ENCODE measurements around the gene FAXC.
"Not testable (repeated sequence)": the region's sequence is repeated elsewhere in the genome, so short reads cannot be mapped to it uniquely, and the experiment has no call there.

Gene FAXC

GRCh38 chr6:99338188-99338587, 11.3 kb downstream of the FAXC start:
- DNase-seq = no peak

GRCh38 chr6:99335298-99335697, 14.2 kb downstream of the FAXC start:
- DNase-seq = not testable (repeated sequence)

- DNase-seq = no peak
These were observed 14.8 kb downstream of the FAXC start for GRCh38 chr6:99334526-99335127.

GRCh38 chr6:99333068-99333467, 16.4 kb downstream of the FAXC start:
- no peak for DNase-seq

- no peak for DNase-seq
These were observed 17.9 kb downstream of the FAXC start for GRCh38 chr6:99331531-99331930.

- DNase-seq = peak; percentile 50
These were observed 19.3 kb downstream of the FAXC start for GRCh38 chr6:99330159-99330558.

- no peak for DNase-seq
These were observed 24.5 kb downstream of the FAXC start for GRCh38 chr6:99324996-99325395.

GRCh38 chr6:99318566-99318965, 30.9 kb downstream of the FAXC start:
- DNase-seq = no peak

GRCh38 chr6:99312354-99312753, 37.1 kb downstream of the FAXC start:
- no peak for DNase-seq

GRCh38 chr6:99310553-99310952, 38.9 kb downstream of the FAXC start:
- no peak for DNase-seq

- DNase-seq = no peak
These were observed 39.9 kb downstream of the FAXC start for GRCh38 chr6:99309557-99309956.

- no peak for DNase-seq
These were observed 40.7 kb downstream of the FAXC start for GRCh38 chr6:99308788-99309187.

- no peak for DNase-seq
These were observed 42.1 kb downstream of the FAXC start for GRCh38 chr6:99307295-99307907.

- no peak for DNase-seq
These were observed 43.1 kb downstream of the FAXC start for GRCh38 chr6:99306341-99306740.

- DNase-seq = no peak
These were observed 44.4 kb downstream of the FAXC start for GRCh38 chr6:99305021-99305554.

GRCh38 chr6:99297415-99297814, 52.1 kb downstream of the FAXC start:
- DNase-seq = no peak

- DNase-seq = no peak
These were observed 52.5 kb downstream of the FAXC start for GRCh38 chr6:99297006-99297405.

GRCh38 chr6:99296261-99296660, 53.2 kb downstream of the FAXC start:
- DNase-seq = no peak

GRCh38 chr6:99295276-99295675, 54.2 kb downstream of the FAXC start:
- no peak for DNase-seq

- no peak for DNase-seq
These were observed 54.7 kb downstream of the FAXC start for GRCh38 chr6:99294786-99295185.

- no peak for DNase-seq
These were observed 59.8 kb downstream of the FAXC start for GRCh38 chr6:99289701-99290100.

- DNase-seq = no peak
These were observed 60.8 kb downstream of the FAXC start for GRCh38 chr6:99288668-99289067.

- DNase-seq = no peak
These were observed 62.0 kb downstream of the FAXC start for GRCh38 chr6:99287523-99287922.

- no peak for DNase-seq
These were observed 63.6 kb downstream of the FAXC start for GRCh38 chr6:99285881-99286280.

All from amniotic stem cell (primary cell).